Hepatic stellate cell (primary cell): ENCODE data around the gene DCLK1.

Source experiments
- DNase-seq: peaks from one replicate; pipeline ENCODE4 v3.0.0; 2011; ENCODE audit warnings: low spot score

DCLK1 gene

GRCh38 chr13:35894636-35895035 lies 236.5 kb downstream of the DCLK1 start:
- DNase-seq, result no peak

DNA sequence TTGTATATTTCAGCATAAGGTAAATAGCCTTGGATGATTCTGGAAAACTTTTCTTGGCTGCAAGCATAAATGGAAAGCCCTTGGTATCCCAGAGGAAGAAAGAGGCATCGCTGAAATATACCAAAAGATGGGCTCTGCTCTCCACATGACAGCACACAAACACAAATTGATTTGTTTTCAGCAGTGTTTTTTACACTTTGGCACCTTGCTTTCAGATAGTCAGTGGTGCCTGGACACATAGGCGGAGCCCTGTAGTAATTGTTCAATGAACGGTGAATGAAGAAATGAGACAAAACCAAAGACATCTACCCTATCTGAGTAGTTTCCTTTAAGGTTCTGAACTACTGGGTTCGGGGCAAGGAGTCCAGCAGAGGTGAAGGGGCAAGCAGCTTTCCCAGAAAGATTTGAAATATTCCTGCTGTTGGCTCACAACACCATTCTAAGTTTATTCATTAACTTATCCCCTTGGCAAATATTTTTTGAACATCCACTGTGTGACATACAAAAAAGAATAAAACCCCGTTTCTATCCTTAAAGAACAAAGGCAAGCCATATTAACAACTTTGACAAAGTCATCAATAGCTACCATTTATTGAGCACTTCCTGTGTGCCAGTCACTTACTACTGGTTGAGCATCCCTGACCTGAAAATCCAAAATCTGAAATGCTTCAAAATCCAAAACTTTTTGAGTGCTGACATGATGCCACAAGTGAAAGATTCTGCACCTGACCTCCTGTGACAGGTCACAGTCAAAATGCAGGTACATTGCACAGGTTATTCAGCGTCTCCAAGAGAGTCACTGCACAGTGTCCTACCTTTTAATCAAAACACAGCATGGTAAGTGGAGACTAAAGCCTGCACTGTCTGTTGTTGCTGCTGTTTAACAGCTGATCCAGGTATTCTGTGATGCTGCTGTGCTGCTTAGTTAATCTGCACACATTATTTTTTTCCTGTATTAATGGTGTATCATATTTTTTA lies 238.1 kb downstream of the DCLK1 start:
- DNase-seq, result no peak

- no peak for DNase-seq
Observed at GRCh38 chr13:35891507-35892441, 239.4 kb downstream of the DCLK1 start.

DNA sequence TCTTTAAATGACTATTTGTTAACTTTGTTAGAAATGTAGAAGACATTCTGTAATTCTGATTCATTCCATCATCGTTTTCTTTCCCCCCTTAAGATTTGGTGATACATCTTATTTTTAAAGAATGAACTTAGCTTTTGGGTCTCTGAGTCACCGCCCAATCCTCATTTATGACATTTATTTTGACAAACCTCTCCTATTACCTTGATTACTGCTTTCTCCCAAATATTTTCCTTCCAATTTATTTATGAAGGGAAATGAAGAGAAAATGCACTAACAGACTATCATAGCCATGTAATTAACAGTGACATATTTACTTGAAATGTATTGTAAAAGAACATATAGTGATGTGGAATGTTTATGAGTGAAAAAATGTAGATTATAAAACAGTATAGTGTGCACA lies 241.6 kb downstream of the DCLK1 start:
- no peak for DNase-seq

DNA sequence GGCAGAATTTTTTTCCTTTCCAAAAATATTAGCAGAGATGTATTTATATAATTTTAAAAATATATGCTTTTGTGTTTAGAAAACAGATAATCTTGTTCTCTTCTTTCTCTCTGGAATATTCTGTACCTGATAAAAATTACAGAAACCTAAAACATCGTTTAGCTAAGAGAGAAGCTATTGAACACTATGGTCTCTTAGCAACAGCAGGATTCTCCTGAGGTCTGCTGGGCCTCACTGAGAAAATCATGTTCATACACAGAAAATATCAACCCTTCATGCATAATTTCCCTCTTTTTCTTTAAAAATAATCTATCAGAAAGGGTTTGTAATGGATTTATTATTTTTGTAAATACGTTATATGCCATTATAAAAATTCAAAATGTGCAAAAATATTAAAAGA lies 242.2 kb downstream of the DCLK1 start:
- no peak for DNase-seq

GRCh38 chr13:35888457-35888883 lies 242.7 kb downstream of the DCLK1 start:
- DNase-seq, result no peak

GRCh38 chr13:35887115-35887666 lies 244.0 kb downstream of the DCLK1 start:
- no peak for DNase-seq

DNA sequence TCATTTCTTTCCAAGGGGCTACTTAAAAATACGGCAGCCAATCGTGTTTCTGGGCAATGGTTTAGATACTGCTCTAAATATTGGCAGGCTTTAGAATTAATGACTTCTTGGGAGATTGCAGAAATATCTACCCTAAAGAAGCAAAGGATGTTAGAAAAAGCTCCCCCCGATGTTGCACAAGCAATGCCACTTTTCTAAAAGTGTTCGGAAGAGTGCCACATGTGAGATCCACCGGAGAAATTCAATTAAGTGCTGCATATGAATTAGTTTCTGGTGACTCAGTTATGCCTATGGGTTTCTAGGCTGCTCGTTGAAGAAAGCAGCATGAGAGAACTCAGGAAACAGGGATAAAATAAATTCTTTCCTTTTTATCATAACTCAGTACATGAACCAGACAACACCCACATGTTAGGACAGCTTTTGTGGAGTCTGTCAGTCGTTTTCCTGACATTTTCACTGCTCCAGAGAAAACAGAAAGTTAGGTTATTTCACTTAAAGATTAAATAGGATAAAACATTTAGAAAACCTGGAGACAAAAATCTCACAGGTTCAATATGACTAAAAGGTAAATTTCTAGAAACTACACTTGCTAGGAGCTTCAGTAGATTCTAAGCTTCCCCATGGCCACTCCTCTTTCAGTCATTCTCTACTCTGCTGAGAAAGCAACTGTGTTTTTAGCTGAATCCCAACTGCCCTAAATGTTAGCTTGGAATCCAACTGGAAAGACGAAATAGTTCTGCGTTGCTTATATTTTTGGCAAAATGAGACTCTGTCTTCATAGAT lies 244.7 kb downstream of the DCLK1 start:
- no peak for DNase-seq

GRCh38 chr13:35884211-35884760 lies 246.9 kb downstream of the DCLK1 start:
- DNase-seq, result no peak

GRCh38 chr13:35882722-35883497 lies 248.3 kb downstream of the DCLK1 start:
- DNase-seq, result no peak

GRCh38 chr13:35881360-35881759 lies 249.8 kb downstream of the DCLK1 start:
- no peak for DNase-seq

DNA sequence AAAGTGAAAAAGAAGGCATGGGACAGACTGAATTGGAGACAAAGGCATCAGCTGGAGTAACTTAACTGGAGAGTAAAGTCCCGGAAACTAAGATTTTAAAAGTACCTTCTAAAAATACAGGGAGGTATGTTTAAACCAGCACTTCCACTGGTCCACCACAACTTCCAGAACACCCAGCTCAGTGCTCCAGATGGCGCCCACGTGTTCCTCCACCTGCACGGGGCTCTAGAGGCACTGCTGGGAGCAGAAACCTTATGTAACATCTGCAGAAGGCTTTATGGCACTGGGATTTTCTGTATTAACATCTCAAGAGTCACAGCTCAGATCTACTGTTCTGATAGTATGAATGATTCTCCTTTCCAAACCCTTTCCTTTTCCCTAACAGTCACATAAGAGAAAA lies 252.1 kb downstream of the DCLK1 start:
- DNase-seq, result no peak

GRCh38 chr13:35876601-35877000 lies 254.6 kb downstream of the DCLK1 start:
- no peak for DNase-seq

DNA sequence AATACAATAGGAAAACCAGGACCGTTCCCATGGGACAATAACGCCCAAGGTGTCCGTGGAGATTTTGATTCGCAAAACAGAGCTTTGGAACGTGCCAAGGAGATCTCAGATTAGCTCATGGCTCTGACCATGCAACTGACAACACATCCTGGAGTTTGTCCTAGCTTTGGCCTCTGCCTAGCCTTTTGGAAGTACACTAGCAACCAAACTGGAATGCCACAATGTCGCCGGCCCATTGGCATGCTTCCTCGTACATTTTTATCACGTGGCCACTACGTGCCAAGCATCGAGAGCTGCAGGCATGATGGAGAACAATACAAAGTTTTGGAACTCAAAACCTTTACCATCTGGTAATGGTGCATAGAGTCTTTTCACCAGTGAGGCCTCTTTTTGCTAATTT lies 256.5 kb downstream of the DCLK1 start:
- no peak for DNase-seq

- no peak for DNase-seq
Observed at GRCh38 chr13:35872369-35872768, 258.8 kb downstream of the DCLK1 start.

GRCh38 chr13:35871561-35871960 lies 259.6 kb downstream of the DCLK1 start:
- no peak for DNase-seq

DNA sequence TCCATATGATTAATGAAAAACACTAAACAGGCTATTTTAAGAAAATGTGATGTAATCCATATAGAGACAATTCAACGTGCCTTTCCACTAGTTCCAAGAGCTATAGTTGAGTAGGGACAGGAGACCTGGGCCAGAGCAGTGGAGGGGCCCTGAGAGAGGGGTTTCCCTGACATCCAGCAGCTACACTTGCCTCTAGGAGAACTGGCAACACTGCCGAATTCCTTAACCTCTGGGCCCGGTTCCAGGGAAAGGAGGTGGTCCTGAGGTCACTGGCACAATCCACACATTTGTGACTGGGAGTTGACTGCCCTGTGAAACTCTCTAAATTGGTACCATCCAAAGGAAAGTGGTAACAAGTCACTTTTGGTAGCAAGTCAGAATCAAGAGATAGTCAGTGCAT lies 264.4 kb downstream of the DCLK1 start:
- no peak for DNase-seq

GRCh38 chr13:35865341-35866240 lies 265.6 kb downstream of the DCLK1 start:
- no peak for DNase-seq

DNA sequence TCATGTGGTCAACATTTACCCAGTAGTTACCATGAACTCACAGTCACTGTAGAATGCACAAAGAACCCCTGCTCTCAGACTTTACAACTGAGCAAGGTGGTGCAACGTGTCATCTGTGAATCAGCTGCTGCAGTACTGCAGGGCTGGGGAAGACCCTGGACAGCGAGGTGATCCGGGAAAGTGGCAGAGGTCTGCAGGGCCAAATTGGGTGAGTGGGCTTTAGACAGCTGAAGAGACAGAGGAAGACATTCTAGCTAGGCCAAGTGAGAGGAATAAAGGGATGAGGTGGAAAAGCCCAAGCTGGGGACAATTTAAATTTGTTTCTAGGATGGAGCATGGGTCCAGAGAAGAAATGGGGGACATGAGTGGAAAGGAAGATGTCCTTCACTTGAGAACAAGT lies 270.5 kb downstream of the DCLK1 start:
- DNase-seq, result no peak
